Inflammatory macrophage treated with lipopolysaccharide for 1 hour (primary cell): ENCODE measurements around the gene RMND1.
"Not testable (repeated sequence)": the region's sequence is repeated elsewhere in the genome, so short reads cannot be mapped to it uniquely, and the experiment has no call there.

ENCODE experiments used
- DNase-seq, 2 donors: peaks; one replicate each; pipeline ENCODE4 v3.0.0-alpha.2; 2020 to 2022

Gene RMND1

GRCh38 chr6:151452750-151453427, 963 bp upstream of the RMND1 start:
- DNase-seq, result peak; percentile 23 to 24

- no peak for DNase-seq
Measured at GRCh38 chr6:151451417-151451949, 443 bp downstream of the RMND1 start.

- not testable (repeated sequence) for DNase-seq
Measured at GRCh38 chr6:151450928-151451327, 998 bp downstream of the RMND1 start.

- no peak for DNase-seq
Measured at GRCh38 chr6:151448623-151449022, 3.3 kb downstream of the RMND1 start.

- DNase-seq, result no peak
Measured at GRCh38 chr6:151447237-151447636, 4.7 kb downstream of the RMND1 start.

- no peak for DNase-seq
Measured at GRCh38 chr6:151445482-151445881, 6.4 kb downstream of the RMND1 start.

GRCh38 chr6:151443911-151444621, 7.9 kb downstream of the RMND1 start:
- DNase-seq, result no peak

- DNase-seq, result peak in 1 of 2 donors; percentile 21
Measured at GRCh38 chr6:151443454-151443853, 8.5 kb downstream of the RMND1 start.

- DNase-seq, result no peak
Measured at GRCh38 chr6:151442371-151442770, 9.6 kb downstream of the RMND1 start.

GRCh38 chr6:151441390-151442166, 10.3 kb downstream of the RMND1 start:
- no peak for DNase-seq

GRCh38 chr6:151440930-151441329, 11.0 kb downstream of the RMND1 start:
- peak; percentile 19 to 46 for DNase-seq

- no peak for DNase-seq
Measured at GRCh38 chr6:151440498-151440897, 11.4 kb downstream of the RMND1 start.

GRCh38 chr6:151437401-151437800, 14.5 kb downstream of the RMND1 start:
- no peak for DNase-seq

- DNase-seq, result peak in 1 of 2 donors; percentile 11
Measured at GRCh38 chr6:151436802-151437201, 15.1 kb downstream of the RMND1 start.

- peak in 1 of 2 donors; percentile 37 for DNase-seq
Measured at GRCh38 chr6:151436300-151436699, 15.6 kb downstream of the RMND1 start.

- no peak for DNase-seq
Measured at GRCh38 chr6:151434369-151434768, 17.6 kb downstream of the RMND1 start.

- DNase-seq, result no peak
Measured at GRCh38 chr6:151432651-151433050, 19.3 kb downstream of the RMND1 start.

GRCh38 chr6:151431337-151431736, 20.6 kb downstream of the RMND1 start:
- no peak for DNase-seq

GRCh38 chr6:151430886-151431285, 21.0 kb downstream of the RMND1 start:
- DNase-seq, result no peak

- DNase-seq, result no peak
Measured at GRCh38 chr6:151428093-151428735, 23.7 kb downstream of the RMND1 start.

GRCh38 chr6:151425561-151425960, 26.4 kb downstream of the RMND1 start:
- no peak for DNase-seq

GRCh38 chr6:151422981-151423380, 28.9 kb downstream of the RMND1 start:
- no peak for DNase-seq

- DNase-seq, result no peak
Measured at GRCh38 chr6:151417477-151417876, 34.4 kb downstream of the RMND1 start.
